ENCODE measurements around the gene KDELR1.

KDELR1 gene

GRCh38 chr19:48340995-48341394 is 50.4 kb downstream of the KDELR1 start:
- no peak for DNase-seq (ENCODE audit: low spot score)
- in situ Hi-C loops (cut with MboI; ENCODE audit: low sequenced_read_pairs, unreplicated experiment), result no loop called here

GRCh38 chr19:48338802-48339503 is 52.4 kb downstream of the KDELR1 start:
- DNase-seq (ENCODE audit: low spot score), result no peak
- in situ Hi-C loops (cut with MboI; ENCODE audit: low sequenced_read_pairs, unreplicated experiment), result no loop called here
- TF ChIP-seq CTCF (IDR thresholded peaks at IDR 0.05; ENCODE audit: borderline replicate concordance, control extremely low read depth, extremely low read depth, insufficient read depth, missing control alignments), result no peak

More at GRCh38 chr19:48340995-48341394, 50.4 kb downstream of the KDELR1 start:
- TF ChIP-seq CTCF (IDR thresholded peaks at IDR 0.05; ENCODE audit: borderline replicate concordance, control extremely low read depth, extremely low read depth, insufficient read depth, missing control alignments), result no peak

- no peak for DNase-seq (ENCODE audit: low spot score)
- in situ Hi-C loops (cut with MboI; ENCODE audit: low sequenced_read_pairs, unreplicated experiment), result no loop called here
- no peak for TF ChIP-seq CTCF (IDR thresholded peaks at IDR 0.05; ENCODE audit: borderline replicate concordance, control extremely low read depth, extremely low read depth, insufficient read depth, missing control alignments)
Observed at GRCh38 chr19:48338253-48338755, 53.0 kb downstream of the KDELR1 start.

GRCh38 chr19:48333467-48334384 is 57.6 kb downstream of the KDELR1 start:
- peak; percentile 95 for TF ChIP-seq CTCF (IDR thresholded peaks at IDR 0.05; ENCODE audit: borderline replicate concordance, control extremely low read depth, extremely low read depth, insufficient read depth, missing control alignments)
- in situ Hi-C loops (cut with MboI; ENCODE audit: low sequenced_read_pairs, unreplicated experiment), result no loop called here
- peak; percentile 95 for DNase-seq (ENCODE audit: low spot score)

- in situ Hi-C loops (cut with MboI; ENCODE audit: low sequenced_read_pairs, unreplicated experiment), result no loop called here
- peak; percentile 95 for DNase-seq (ENCODE audit: low spot score)
- TF ChIP-seq CTCF (IDR thresholded peaks at IDR 0.05; ENCODE audit: borderline replicate concordance, control extremely low read depth, extremely low read depth, insufficient read depth, missing control alignments), result no peak
Observed at GRCh38 chr19:48332662-48333466, 58.5 kb downstream of the KDELR1 start.

Data from GM13976 (cell line).